Mammary epithelial cell (primary cell): ENCODE data around the gene ZNFX1.

ENCODE experiments used
- EZH2 ChIP-seq: IDR thresholded peaks from 2 replicates; pipeline ENCODE4 v1.6.1; 2012; ENCODE audit warnings: low read length, inconsistent platforms, borderline replicate concordance
- TF ChIP-seq, protein P1 (sequence below), 2 donors: IDR thresholded peaks in 1 of 2; conservative IDR thresholded peaks in 1 of 2; 2 replicates each; pipeline ENCODE4 v1.5.1; 2011 to 2012; ENCODE audit warnings: inconsistent platforms in 2 of 2, low read length in 2 of 2, mild to moderate bottlenecking in 2 of 2, control low read depth in 1 of 2, low read depth in 1 of 2; ENCODE audit not compliant: insufficient read depth in 1 of 2; ENCODE audit errors: extremely low read depth in 1 of 2

DNA sequence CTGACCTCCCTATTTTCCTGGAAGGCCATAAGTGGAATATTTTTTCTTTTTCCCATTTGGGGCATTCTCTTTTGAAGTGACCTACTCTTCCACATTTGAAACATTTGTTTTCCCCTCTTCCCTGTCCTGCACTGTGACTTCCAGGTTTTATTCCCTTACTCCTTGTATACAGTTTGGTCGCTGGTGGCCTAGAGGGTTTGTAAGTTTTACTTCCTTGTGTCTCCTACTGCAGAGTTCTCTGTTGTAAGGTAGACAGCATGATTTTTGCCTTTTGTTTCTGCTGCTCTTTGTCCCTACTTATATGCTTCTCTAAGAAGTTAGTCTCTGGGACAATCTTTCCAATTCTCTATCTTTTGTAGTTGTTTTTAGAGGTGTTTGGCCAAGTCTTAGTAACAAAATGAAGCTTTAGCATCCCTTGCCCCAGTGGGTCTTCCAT is 7.4 kb upstream of the ZNFX1 start:
- TF ChIP-seq, protein P1, sequence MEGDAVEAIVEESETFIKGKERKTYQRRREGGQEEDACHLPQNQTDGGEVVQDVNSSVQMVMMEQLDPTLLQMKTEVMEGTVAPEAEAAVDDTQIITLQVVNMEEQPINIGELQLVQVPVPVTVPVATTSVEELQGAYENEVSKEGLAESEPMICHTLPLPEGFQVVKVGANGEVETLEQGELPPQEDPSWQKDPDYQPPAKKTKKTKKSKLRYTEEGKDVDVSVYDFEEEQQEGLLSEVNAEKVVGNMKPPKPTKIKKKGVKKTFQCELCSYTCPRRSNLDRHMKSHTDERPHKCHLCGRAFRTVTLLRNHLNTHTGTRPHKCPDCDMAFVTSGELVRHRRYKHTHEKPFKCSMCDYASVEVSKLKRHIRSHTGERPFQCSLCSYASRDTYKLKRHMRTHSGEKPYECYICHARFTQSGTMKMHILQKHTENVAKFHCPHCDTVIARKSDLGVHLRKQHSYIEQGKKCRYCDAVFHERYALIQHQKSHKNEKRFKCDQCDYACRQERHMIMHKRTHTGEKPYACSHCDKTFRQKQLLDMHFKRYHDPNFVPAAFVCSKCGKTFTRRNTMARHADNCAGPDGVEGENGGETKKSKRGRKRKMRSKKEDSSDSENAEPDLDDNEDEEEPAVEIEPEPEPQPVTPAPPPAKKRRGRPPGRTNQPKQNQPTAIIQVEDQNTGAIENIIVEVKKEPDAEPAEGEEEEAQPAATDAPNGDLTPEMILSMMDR (conservative IDR thresholded peaks at IDR 0.05 in 1 of 2, IDR thresholded peaks at IDR 0.05 in 1 of 2; ENCODE audit: extremely low read depth in 1 of 2, insufficient read depth in 1 of 2, low read depth in 1 of 2, low read length in 2 of 2), result no peak
- no peak for TF ChIP-seq EZH2
